Measurements from ENCODE around the gene MAOA. TPM values are rescaled to one million over a fixed set of nuclear protein-coding genes. Genes with fewer than 3 reads are reported as not detected.

Gene MAOA
- total RNA-seq, 1 donor from 2014 or later: 0.30 TPM

GRCh38 chrX:43679058-43679457, 23.0 kb downstream of the MAOA start:
- no peak for DNase-seq (ENCODE audit: low read depth, low spot score)
- Mint-ChIP-seq H3K4me3 (no peak overlapping the region), H3K9me3 (peaks cover 5% of the 10 kb centered on the region), H3K4me1 (peaks cover 15% of the 10 kb centered on the region), H3K36me3 (ENCODE audit: low read depth) (peaks cover 5% of the 10 kb centered on the region), H3K27me3 (ENCODE audit: low read depth) (no peaks in the 10 kb centered on the region), H3K27ac (ENCODE audit: unreplicated experiment) (no peak overlapping the region)
- no peak for TF ChIP-seq CTCF (conservative IDR thresholded peaks at IDR 0.05)

GRCh38 chrX:43679778-43680177, 23.7 kb downstream of the MAOA start:
- no peak overlapping the region for H3K4me3 Mint-ChIP-seq
- no peak for TF ChIP-seq CTCF (conservative IDR thresholded peaks at IDR 0.05)
- H3K27me3 Mint-ChIP-seq (ENCODE audit: low read depth): no peaks in the 10 kb centered on the region
- peaks cover 5% of the 10 kb centered on the region for H3K36me3 Mint-ChIP-seq (ENCODE audit: low read depth)
- H3K9me3 Mint-ChIP-seq: peaks cover 8% of the 10 kb centered on the region
- DNase-seq (ENCODE audit: low read depth, low spot score): no peak
- H3K4me1 Mint-ChIP-seq: peaks cover 15% of the 10 kb centered on the region
- H3K27ac Mint-ChIP-seq (ENCODE audit: unreplicated experiment): no peak overlapping the region

GRCh38 chrX:43682726-43683125, 26.6 kb downstream of the MAOA start:
- no peak overlapping the region for H3K4me3 Mint-ChIP-seq
- H3K9me3 Mint-ChIP-seq: peaks cover 10% of the 10 kb centered on the region
- H3K4me1 Mint-ChIP-seq: peaks cover 8% of the 10 kb centered on the region
- no peak for TF ChIP-seq CTCF (conservative IDR thresholded peaks at IDR 0.05)
- no peaks in the 10 kb centered on the region for H3K27me3 Mint-ChIP-seq (ENCODE audit: low read depth)
- H3K36me3 Mint-ChIP-seq (ENCODE audit: low read depth): peaks cover 2% of the 10 kb centered on the region
- no peak overlapping the region for H3K27ac Mint-ChIP-seq (ENCODE audit: unreplicated experiment)
- no peak for DNase-seq (ENCODE audit: low read depth, low spot score)

GRCh38 chrX:43685221-43685620, 29.1 kb downstream of the MAOA start:
- Mint-ChIP-seq H3K4me1 (peaks cover 4% of the 10 kb centered on the region), H3K4me3 (no peak overlapping the region), H3K9me3 (peaks cover 10% of the 10 kb centered on the region), H3K36me3 (ENCODE audit: low read depth) (peaks cover 2% of the 10 kb centered on the region), H3K27ac (ENCODE audit: unreplicated experiment) (no peak overlapping the region), H3K27me3 (ENCODE audit: low read depth) (no peaks in the 10 kb centered on the region)
- no peak for TF ChIP-seq CTCF (conservative IDR thresholded peaks at IDR 0.05)
- no peak for DNase-seq (ENCODE audit: low read depth, low spot score)

GRCh38 chrX:43688586-43688985, 32.5 kb downstream of the MAOA start:
- Mint-ChIP-seq H3K27me3 (ENCODE audit: low read depth) (no peaks in the 10 kb centered on the region), H3K36me3 (ENCODE audit: low read depth) (no peaks in the 10 kb centered on the region), H3K9me3 (peaks cover 7% of the 10 kb centered on the region), H3K27ac (ENCODE audit: unreplicated experiment) (no peak overlapping the region), H3K4me3 (no peak overlapping the region), H3K4me1 (peaks cover 4% of the 10 kb centered on the region)
- no peak for DNase-seq (ENCODE audit: low read depth, low spot score)
- no peak for TF ChIP-seq CTCF (conservative IDR thresholded peaks at IDR 0.05)

Measured in neural crest cell (in vitro differentiated cells).